Mesothelial cell of epicardium (in vitro differentiated cells): ENCODE results near the gene CTXN1. TPM values are rescaled to one million over a fixed set of nuclear protein-coding genes. Genes with fewer than 3 reads are reported as not detected.
A peak's percentile ranks its signal among the peaks of the same experiment; 100 is the strongest.
"Not testable (repeated sequence)": the region's sequence is repeated elsewhere in the genome, so short reads cannot be mapped to it uniquely, and the experiment has no call there.

Experiments
- DNase-seq, 2 experiments: peaks; one replicate each; pipeline ENCODE4 v3.0.0; 2021; ENCODE audit warnings: low spot score in 2 of 2; ENCODE audit not compliant: unreplicated experiment in 2 of 2
- H3K27ac Mint-ChIP-seq: 2 replicates; pipeline ENCODE4 v1.8.0; 2021; ENCODE audit warnings: mixed read lengths
- H3K27me3 Mint-ChIP-seq: 2 replicates; pipeline ENCODE4 v1.8.0; 2021; ENCODE audit warnings: low read depth, mixed read lengths
- H3K36me3 Mint-ChIP-seq: 2 replicates; pipeline ENCODE4 v1.8.0; 2021; ENCODE audit warnings: mixed read lengths
- H3K4me1 Mint-ChIP-seq: 2 replicates; pipeline ENCODE4 v1.8.0; 2021; ENCODE audit warnings: mixed read lengths
- H3K4me3 Mint-ChIP-seq: 2 replicates; pipeline ENCODE4 v1.8.0; 2021; ENCODE audit warnings: mild to moderate bottlenecking, moderate library complexity, mixed read lengths
- H3K9me3 Mint-ChIP-seq: 2 replicates; pipeline ENCODE4 v1.8.0; 2021; ENCODE audit warnings: mixed read lengths
- total RNA-seq: library from RNA; stranded (reverse); gene quantifications from 3 replicates; pipeline ENCODE4 v1.2.1, GENCODE V29; 2021
- TF ChIP-seq, protein P1 (sequence below): fragments of 200-600 bp; sonication (generic); IDR thresholded peaks from one replicate; pipeline ENCODE4 v1.5.0; 2021; ENCODE audit warnings: antibody characterized with exemption; ENCODE audit not compliant: unreplicated experiment

Gene CTXN1
- total RNA-seq, 1 donor from 2014 or later = 53.6 TPM

DNA sequence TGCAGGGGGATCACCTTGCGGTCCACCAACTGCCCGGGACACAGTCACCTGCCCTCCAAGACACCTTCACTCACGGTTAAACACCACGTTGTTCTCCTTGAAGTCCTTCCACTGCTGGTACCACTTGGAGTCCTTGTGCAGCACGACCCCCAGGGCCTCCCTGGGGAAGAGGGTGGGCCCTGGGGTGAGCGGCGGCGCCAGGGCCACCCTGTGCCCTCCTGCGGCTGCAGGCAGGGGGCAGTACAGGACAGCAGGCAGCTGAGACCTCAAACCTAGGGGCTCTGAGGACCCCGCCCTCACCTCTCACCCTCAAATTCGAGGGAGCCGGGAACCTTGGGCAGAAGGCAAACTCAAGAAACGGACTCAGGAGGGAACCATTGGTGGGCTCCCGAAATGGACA lies 7.5 kb upstream of the CTXN1 start:
- no peak overlapping the region for H3K4me3 Mint-ChIP-seq
- H3K4me1 Mint-ChIP-seq = peaks cover 12% of the 10 kb centered on the region
- no peak for DNase-seq
- no peaks in the 10 kb centered on the region for H3K9me3 Mint-ChIP-seq
- no peak overlapping the region for H3K27ac Mint-ChIP-seq
- TF ChIP-seq, protein P1, sequence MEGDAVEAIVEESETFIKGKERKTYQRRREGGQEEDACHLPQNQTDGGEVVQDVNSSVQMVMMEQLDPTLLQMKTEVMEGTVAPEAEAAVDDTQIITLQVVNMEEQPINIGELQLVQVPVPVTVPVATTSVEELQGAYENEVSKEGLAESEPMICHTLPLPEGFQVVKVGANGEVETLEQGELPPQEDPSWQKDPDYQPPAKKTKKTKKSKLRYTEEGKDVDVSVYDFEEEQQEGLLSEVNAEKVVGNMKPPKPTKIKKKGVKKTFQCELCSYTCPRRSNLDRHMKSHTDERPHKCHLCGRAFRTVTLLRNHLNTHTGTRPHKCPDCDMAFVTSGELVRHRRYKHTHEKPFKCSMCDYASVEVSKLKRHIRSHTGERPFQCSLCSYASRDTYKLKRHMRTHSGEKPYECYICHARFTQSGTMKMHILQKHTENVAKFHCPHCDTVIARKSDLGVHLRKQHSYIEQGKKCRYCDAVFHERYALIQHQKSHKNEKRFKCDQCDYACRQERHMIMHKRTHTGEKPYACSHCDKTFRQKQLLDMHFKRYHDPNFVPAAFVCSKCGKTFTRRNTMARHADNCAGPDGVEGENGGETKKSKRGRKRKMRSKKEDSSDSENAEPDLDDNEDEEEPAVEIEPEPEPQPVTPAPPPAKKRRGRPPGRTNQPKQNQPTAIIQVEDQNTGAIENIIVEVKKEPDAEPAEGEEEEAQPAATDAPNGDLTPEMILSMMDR = peak; percentile 20
- H3K36me3 Mint-ChIP-seq = peaks cover 6% of the 10 kb centered on the region
- no peaks in the 10 kb centered on the region for H3K27me3 Mint-ChIP-seq

DNA sequence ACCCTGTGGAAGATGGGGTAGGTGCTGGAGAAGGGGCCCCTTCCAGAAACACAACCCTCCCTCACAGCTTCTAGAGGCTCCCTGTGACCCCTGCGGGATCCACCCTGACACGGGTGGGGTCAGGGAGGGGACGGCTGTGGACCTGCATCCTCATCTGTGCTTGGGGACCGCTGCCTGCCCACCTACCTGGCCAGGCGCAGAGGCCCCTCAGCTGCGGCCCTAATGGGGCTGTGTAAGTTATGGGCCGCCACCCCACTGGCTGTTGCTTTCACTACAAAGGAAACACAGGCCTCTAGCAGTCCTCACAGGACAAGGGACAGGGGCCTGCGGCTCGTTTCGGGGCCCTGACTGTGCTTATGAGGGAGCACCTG lies 7.0 kb upstream of the CTXN1 start:
- H3K27ac Mint-ChIP-seq = no peak overlapping the region
- no peak overlapping the region for H3K4me3 Mint-ChIP-seq
- H3K4me1 Mint-ChIP-seq = peaks cover 17% of the 10 kb centered on the region
- H3K27me3 Mint-ChIP-seq = no peaks in the 10 kb centered on the region
- no peak for DNase-seq
- H3K9me3 Mint-ChIP-seq = no peaks in the 10 kb centered on the region
- TF ChIP-seq, protein P1 = no peak
- peaks cover 6% of the 10 kb centered on the region for H3K36me3 Mint-ChIP-seq

DNA sequence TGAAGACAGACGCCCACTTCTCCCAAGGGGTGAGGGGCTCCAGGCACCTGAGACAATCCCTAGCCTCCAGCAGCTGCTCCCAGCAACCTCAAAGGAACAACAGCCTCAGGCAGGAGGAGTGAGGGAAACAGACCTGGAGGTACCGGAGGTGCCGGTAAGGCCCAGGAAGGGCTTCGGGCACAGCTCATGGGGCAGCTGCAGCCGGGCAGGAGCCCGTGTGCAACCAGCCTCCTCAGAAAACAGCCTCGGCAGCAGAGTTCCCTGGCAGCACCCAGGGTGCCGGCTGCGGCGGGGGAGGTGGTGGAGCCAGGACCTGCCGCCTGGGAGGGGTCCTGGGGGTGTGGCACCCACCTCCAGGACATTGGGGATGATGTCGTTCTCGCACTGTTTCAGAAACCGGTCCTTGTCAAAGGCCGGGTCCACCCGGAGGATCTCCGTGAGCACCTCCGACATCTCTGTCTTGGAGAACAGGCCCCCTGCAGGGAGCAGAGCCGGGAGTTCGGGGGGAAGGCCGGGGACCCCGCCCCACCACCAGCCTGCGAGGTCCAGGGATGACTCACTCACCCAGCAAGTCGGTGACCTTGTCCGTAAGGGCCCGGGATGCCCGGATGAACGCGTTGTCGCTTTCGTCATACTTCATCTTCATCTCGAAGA lies 6.5 kb upstream of the CTXN1 start:
- Mint-ChIP-seq H3K4me1 (peaks cover 20% of the 10 kb centered on the region), H3K9me3 (no peaks in the 10 kb centered on the region), H3K27me3 (no peaks in the 10 kb centered on the region), H3K36me3 (peaks cover 4% of the 10 kb centered on the region), H3K4me3 (no peak overlapping the region), H3K27ac (no peak overlapping the region)
- no peak for DNase-seq
- TF ChIP-seq, protein P1 = no peak

DNA sequence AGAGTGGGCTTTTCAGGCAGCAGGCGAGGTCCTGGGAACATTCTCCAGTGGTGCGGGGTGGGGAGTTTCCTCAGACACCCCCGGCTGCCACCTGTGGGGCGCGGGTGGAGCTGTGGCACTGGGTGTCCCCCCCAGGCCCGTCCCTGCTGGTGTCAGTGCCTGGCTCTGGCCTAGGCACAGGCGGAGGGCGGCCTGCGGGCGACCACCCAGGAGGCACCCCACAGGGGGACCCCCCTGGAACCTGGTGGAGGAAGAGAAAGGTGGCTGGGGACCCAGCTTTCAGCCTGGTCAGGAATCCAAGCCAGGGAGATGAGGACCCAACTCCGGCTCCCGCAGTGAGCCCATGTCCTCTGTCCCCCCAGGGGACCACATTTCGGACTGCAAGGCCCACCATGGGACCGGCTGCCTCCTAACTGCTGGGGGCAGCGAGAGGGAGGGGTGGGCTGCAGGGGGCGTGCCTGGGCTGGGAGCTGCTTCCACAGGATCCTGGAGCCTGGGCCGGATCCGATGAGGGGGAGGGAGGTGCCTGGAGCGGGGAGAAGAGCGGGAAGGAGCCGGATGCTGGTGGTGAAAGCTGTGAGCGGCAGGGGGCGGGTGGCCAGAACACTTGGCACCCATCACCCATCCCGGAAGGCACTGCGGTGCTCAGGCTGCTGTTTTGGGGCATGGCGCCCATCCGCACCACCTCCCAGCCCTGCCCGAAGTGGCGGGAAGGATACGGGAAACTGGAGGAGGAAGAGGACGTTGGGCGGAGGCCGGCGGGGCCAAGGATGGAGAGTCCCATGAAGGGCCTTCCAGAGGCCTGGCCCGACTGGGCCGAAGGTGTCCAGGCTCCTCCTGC lies 5.5 kb upstream of the CTXN1 start:
- Mint-ChIP-seq H3K4me3 (no peak overlapping the region), H3K27me3 (no peaks in the 10 kb centered on the region), H3K27ac (peak overlapping the region; percentile 100), H3K9me3 (no peaks in the 10 kb centered on the region), H3K36me3 (peaks cover 4% of the 10 kb centered on the region), H3K4me1 (peaks cover 24% of the 10 kb centered on the region)
- TF ChIP-seq, protein P1 = no peak
- DNase-seq = no peak

DNA sequence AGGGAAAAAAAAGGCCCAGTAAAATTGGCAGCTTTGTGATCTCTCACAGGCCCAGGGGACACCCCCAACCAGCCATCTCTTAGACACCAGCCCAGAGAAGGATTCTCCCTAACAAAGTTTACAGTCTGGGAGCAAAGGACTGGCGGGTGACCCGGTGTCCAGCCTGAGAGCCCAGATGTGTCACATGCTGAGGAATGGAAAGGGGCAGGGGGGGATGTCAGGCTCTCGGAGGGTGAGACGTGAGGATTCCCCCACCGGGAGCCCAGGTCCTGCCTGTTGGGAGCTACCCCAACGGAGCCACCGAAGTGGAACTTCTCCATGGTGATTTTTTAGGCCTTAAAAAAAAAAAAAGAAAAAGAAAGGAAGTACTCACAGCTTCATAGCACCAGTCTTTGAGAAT lies 4.8 kb upstream of the CTXN1 start:
- Mint-ChIP-seq H3K4me3 (no peak overlapping the region), H3K9me3 (no peaks in the 10 kb centered on the region), H3K27me3 (no peaks in the 10 kb centered on the region), H3K27ac (peak overlapping the region; percentile 100), H3K4me1 (peaks cover 26% of the 10 kb centered on the region), H3K36me3 (peaks cover 4% of the 10 kb centered on the region)
- no peak for DNase-seq
- TF ChIP-seq, protein P1 = no peak

DNA sequence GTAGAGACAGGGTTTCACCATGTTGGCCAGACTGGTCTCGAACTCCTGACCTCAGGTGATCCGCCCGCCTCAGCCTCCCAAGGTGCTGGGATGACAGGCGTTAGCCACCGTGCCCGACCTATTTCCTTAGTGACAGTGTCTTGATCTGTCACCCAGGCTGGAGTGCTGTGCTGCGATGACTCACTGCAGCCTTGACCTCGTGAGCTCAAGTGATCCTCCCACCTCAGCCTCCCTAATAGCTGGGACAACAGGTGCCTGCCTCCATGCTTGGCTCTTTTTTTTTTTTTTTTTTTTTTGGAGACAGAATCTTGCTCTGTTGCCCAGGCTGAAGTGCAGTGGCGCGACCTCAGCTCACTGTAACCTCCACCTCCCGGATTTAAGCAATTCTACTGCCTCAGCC lies 4.1 kb upstream of the CTXN1 start:
- Mint-ChIP-seq H3K4me1 (peaks cover 28% of the 10 kb centered on the region), H3K27ac (peak overlapping the region; percentile 100)
- H3K4me3 Mint-ChIP-seq, H3K27me3 Mint-ChIP-seq, DNase-seq, H3K9me3 Mint-ChIP-seq, H3K36me3 Mint-ChIP-seq: not testable (repeated sequence)
